Naive thymus-derived CD4-positive, alpha-beta T cell (primary cell): ENCODE measurements around the gene KBTBD6. TPM values are rescaled to one million over a fixed set of nuclear protein-coding genes. Genes with fewer than 3 reads are reported as not detected.
"Not testable (repeated sequence)": the region's sequence is repeated elsewhere in the genome, so short reads cannot be mapped to it uniquely, and the experiment has no call there.

Source experiments
- ATAC-seq: fragments of 150-1000 bp; cut with Tn5 transposase; 2 replicates; pipeline ENCODE4 v1.10.0; 2021; ENCODE audit warnings: mild to moderate bottlenecking, moderate library complexity
- CTCF ChIA-PET: fragments of 350-600 bp; sonication (Branson Sonifier 250); formaldehyde crosslinking; loops from one replicate; lab custom pipeline; 2021; ENCODE audit warnings: antibody characterized with exemption; lab: Charles Lee
- POLR2A ChIA-PET: fragments of 350-600 bp; sonication (Branson Sonifier 250); formaldehyde crosslinking; loops from one replicate; lab custom pipeline; 2021; ENCODE audit warnings: antibody characterized with exemption, inconsistent platforms; lab: Charles Lee
- DNase-seq, 9 donors: peaks; one replicate each; pipeline versions ENCODE4 v3.0.0 to v3.0.0-alpha.2; 2020 to 2022; ENCODE audit warnings: mixed read lengths in 1 of 9
- H3K27ac ChIP-seq: one replicate; pipeline ENCODE4 v1.7.0; 2013; ENCODE audit warnings: mild to moderate bottlenecking, low read depth, low read length, moderate library complexity
- H3K27me3 ChIP-seq, 2 donors: one replicate each; pipeline ENCODE4 v1.7.0; 2013; ENCODE audit warnings: low read length in 2 of 2, mild to moderate bottlenecking in 2 of 2, moderate library complexity in 2 of 2; ENCODE audit not compliant: control insufficient read depth in 2 of 2, insufficient read depth in 2 of 2
- H3K36me3 ChIP-seq, 3 experiments: 1 replicate in 2 of 3; 2 replicates in 1 of 3; pipeline ENCODE4 v1.7.0; 2013; ENCODE audit warnings: low read length in 3 of 3, mild to moderate bottlenecking in 3 of 3, moderate library complexity in 1 of 3; ENCODE audit not compliant: insufficient read depth in 3 of 3, control insufficient read depth in 2 of 3
- H3K4me1 ChIP-seq, 2 donors: one replicate each; pipeline ENCODE4 v1.7.0; 2013; ENCODE audit warnings: low read length in 2 of 2, mild to moderate bottlenecking in 2 of 2, moderate library complexity in 1 of 2; ENCODE audit not compliant: control insufficient read depth in 2 of 2, insufficient read depth in 2 of 2
- H3K4me3 ChIP-seq: 2 replicates; pipeline ENCODE4 v1.7.0; 2013; ENCODE audit warnings: mild to moderate bottlenecking, low read length
- H3K9me3 ChIP-seq, 3 experiments: 1 replicate in 2 of 3; 2 replicates in 1 of 3; pipeline ENCODE4 v1.7.0; 2013; ENCODE audit warnings: low read length in 3 of 3; ENCODE audit not compliant: control insufficient read depth in 2 of 3
- H3K27ac Mint-ChIP-seq, 9 donors: one replicate each; pipeline ENCODE4 v1.8.0; 2020 to 2022; ENCODE audit warnings: mixed read lengths in 9 of 9, mild to moderate bottlenecking in 8 of 9, moderate library complexity in 5 of 9, inconsistent platforms in 2 of 9
- H3K27me3 Mint-ChIP-seq, 5 donors: one replicate each; pipeline ENCODE4 v1.8.0; 2021 to 2022; ENCODE audit warnings: mixed read lengths in 5 of 5, mild to moderate bottlenecking in 1 of 5
- H3K36me3 Mint-ChIP-seq, 5 donors: one replicate each; pipeline ENCODE4 v1.8.0; 2020 to 2022; ENCODE audit warnings: mixed read lengths in 5 of 5, mild to moderate bottlenecking in 3 of 5, inconsistent platforms in 1 of 5
- H3K4me1 Mint-ChIP-seq, 7 donors: one replicate each; pipeline ENCODE4 v1.8.0; 2020 to 2022; ENCODE audit warnings: mixed read lengths in 7 of 7, mild to moderate bottlenecking in 3 of 7, inconsistent platforms in 1 of 7
- H3K4me3 Mint-ChIP-seq, 10 donors: one replicate each; pipeline ENCODE4 v1.8.0; 2020 to 2022; ENCODE audit warnings: mild to moderate bottlenecking in 10 of 10, mixed read lengths in 10 of 10, moderate library complexity in 6 of 10, inconsistent platforms in 2 of 10
- H3K9me3 Mint-ChIP-seq, 11 donors: one replicate each; pipeline ENCODE4 v1.8.0; 2020 to 2022; ENCODE audit warnings: mixed read lengths in 11 of 11, mild to moderate bottlenecking in 4 of 11, inconsistent platforms in 1 of 11, moderate library complexity in 1 of 11
- intact Hi-C, 2 donors: fragments of 100-400 bp; cut with micrococcal nuclease; formaldehyde crosslinking; loops; one replicate each; pipeline ENCODE4 v1.15.1; 2023
- polyA plus RNA-seq, 2 donors: library from polyadenylated mRNA; unstranded; fragments of 300-500 nt; fragmentation: Illumina TruSeq; gene quantifications; one replicate each; pipeline ENCODE4 v1.2.3, GENCODE V29; 2021
- total RNA-seq, 6 experiments: library from RNA in 5 of 6; stranded (reverse) in 5 of 6; gene quantifications; 1 replicate in 5 of 6; 2 replicates in 1 of 6; pipeline ENCODE4 v1.2.3 and lab custom pipeline; 2021 to 2026

The KBTBD6 gene
- 1 to 10 TPM; 3.9 to 9.2 (median 7.7) TPM for total RNA-seq
- 1 to 10 TPM; 3.0 to 3.2 TPM for polyA plus RNA-seq
- 13.1 reads per million, percentile 41 among the genes with 10 or more reads in this experiment for total RNA-seq (lab: John Stamatoyannopoulos, UW)

- ATAC-seq (peak; percentile 98), DNase-seq (peak; percentile 76 to 93 (median 87))
- ChIA-PET CTCF (no interaction called here), POLR2A (no interaction called here)
- H3K27me3 ChIP-seq, result no peaks in the 10 kb centered on the region
- Mint-ChIP-seq H3K27me3 (no peaks in the 10 kb centered on the region), H3K9me3 (peaks cover 0 to 3% (median 0%) of the 10 kb centered on the region in 11 donors), H3K36me3 (peaks cover 0 to 17% (median 14%) of the 10 kb centered on the region in 5 donors), H3K4me1 (peaks cover 32 to 60% (median 54%) of the 10 kb centered on the region in 7 donors), H3K4me3 (peak within 1 kb of the TSS; percentile 94 to 99 (median 98)), H3K27ac (peak within 1 kb of the TSS; percentile 91 to 97 (median 93))
- intact Hi-C loops, result loop anchor here (1.0 to 10.0 kb wide), 18 partner anchors 55 to 1140 kb away; partner anchors contain the start of genes KBTBD7 (in 2 of the 2), MRPS31 (in 2 of the 2), MTRF1 (in 2 of the 2) and NAA16 (in 2 of the 2)
- H3K4me3 ChIP-seq, result peak within 1 kb of the TSS; percentile 77
- no peaks in the 10 kb centered on the region for H3K9me3 ChIP-seq
- peak within 1 kb of the TSS; percentile 67 for H3K27ac ChIP-seq
- H3K4me1 ChIP-seq, result peaks cover 15 to 24% of the 10 kb centered on the region in 2 donors
- H3K36me3 ChIP-seq, result peaks cover 0 to 5% (median 0%) of the 10 kb centered on the region in 3 experiments
Measured at GRCh38 chr13:41132512-41133152, at the start of gene KBTBD6. Gene KBTBD6 (minus strand): TSS chr13:41132802. CDS start chr13:41132511, 291 bp downstream.

- DNase-seq, result no peak
Measured at GRCh38 chr13:41182231-41182630, 49.6 kb upstream of the KBTBD6 start.

GRCh38 chr13:41179593-41180250, 47.1 kb upstream of the KBTBD6 start:
- H3K4me1 Mint-ChIP-seq, result peaks cover 0 to 1% (median 0%) of the 10 kb centered on the region in 7 donors
- POLR2A ChIA-PET, result no interaction called here

More at GRCh38 chr13:41182231-41182630, 49.6 kb upstream of the KBTBD6 start:
- H3K27ac Mint-ChIP-seq, result no peak overlapping the region
- peaks cover 0 to 13% (median 0%) of the 10 kb centered on the region in 5 donors for H3K36me3 Mint-ChIP-seq
- ATAC-seq, result no peak
- peaks cover 0 to 1% (median 0%) of the 10 kb centered on the region in 7 donors for H3K4me1 Mint-ChIP-seq
- no peaks in the 10 kb centered on the region for H3K27me3 Mint-ChIP-seq
- Histone ChIP-seq H3K9me3 (no peaks in the 10 kb centered on the region), H3K4me3 (no peak overlapping the region), H3K27ac (no peak overlapping the region), H3K36me3 (no peaks in the 10 kb centered on the region), H3K4me1 (no peaks in the 10 kb centered on the region), H3K27me3 (no peaks in the 10 kb centered on the region)
- ChIA-PET CTCF (no interaction called here), POLR2A (no interaction called here)
- intact Hi-C loops, result no loop called here
- no peak overlapping the region for H3K4me3 Mint-ChIP-seq
- H3K9me3 Mint-ChIP-seq, result peaks cover 0 to 5% (median 0%) of the 10 kb centered on the region in 11 donors

GRCh38 chr13:41178040-41178439, 45.4 kb upstream of the KBTBD6 start:
- H3K4me3 Mint-ChIP-seq, result no peak overlapping the region
- no peak overlapping the region for H3K4me3 ChIP-seq
- H3K9me3 ChIP-seq, result peaks cover 0 to 3% (median 0%) of the 10 kb centered on the region in 3 experiments
- H3K27me3 ChIP-seq, result no peaks in the 10 kb centered on the region
- H3K36me3 Mint-ChIP-seq, result peaks cover 1 to 35% (median 10%) of the 10 kb centered on the region in 5 donors
- ChIA-PET CTCF (interaction anchor here (0.7 kb wide), 1 partner anchor 10 kb away, joined by 3 read pairs; no protein-coding TSS in a partner anchor), POLR2A (no interaction called here)
- H3K9me3 Mint-ChIP-seq, result peaks cover 4 to 29% (median 18%) of the 10 kb centered on the region in 11 donors
- no peaks in the 10 kb centered on the region for H3K27me3 Mint-ChIP-seq
- H3K4me1 Mint-ChIP-seq, result peaks cover 0 to 1% (median 0%) of the 10 kb centered on the region in 7 donors
- ATAC-seq, result peak; percentile 59
- no peak overlapping the region for H3K27ac Mint-ChIP-seq
- no peaks in the 10 kb centered on the region for H3K36me3 ChIP-seq
- no peak for DNase-seq
- intact Hi-C loops, result no loop called here
- no peak overlapping the region for H3K27ac ChIP-seq
- no peaks in the 10 kb centered on the region for H3K4me1 ChIP-seq

More at GRCh38 chr13:41179593-41180250, 47.1 kb upstream of the KBTBD6 start:
- H3K4me3 ChIP-seq, result no peak overlapping the region
- Mint-ChIP-seq H3K9me3 (peaks cover 4 to 22% (median 12%) of the 10 kb centered on the region in 11 donors), H3K36me3 (peaks cover 1 to 32% (median 10%) of the 10 kb centered on the region in 5 donors), H3K27me3 (no peaks in the 10 kb centered on the region), H3K27ac (no peak overlapping the region), H3K4me3 (no peak overlapping the region)
- intact Hi-C loops, result no loop called here
- peaks cover 0 to 2% (median 0%) of the 10 kb centered on the region in 3 experiments for H3K9me3 ChIP-seq
- no peaks in the 10 kb centered on the region for H3K36me3 ChIP-seq
- no peak for ATAC-seq
- CTCF ChIA-PET, result no interaction called here
- no peak for DNase-seq
- H3K27me3 ChIP-seq, result no peaks in the 10 kb centered on the region
- H3K4me1 ChIP-seq, result no peaks in the 10 kb centered on the region
- H3K27ac ChIP-seq, result no peak overlapping the region

GRCh38 chr13:41177616-41178015, 45.0 kb upstream of the KBTBD6 start:
- peaks cover 4 to 29% (median 20%) of the 10 kb centered on the region in 11 donors for H3K9me3 Mint-ChIP-seq
- no peak overlapping the region for H3K4me3 ChIP-seq
- ChIA-PET CTCF (no interaction called here), POLR2A (no interaction called here)
- no peak overlapping the region for H3K27ac Mint-ChIP-seq
- no peaks in the 10 kb centered on the region for H3K27me3 Mint-ChIP-seq
- H3K4me1 ChIP-seq, result no peaks in the 10 kb centered on the region
- DNase-seq, result no peak
- ATAC-seq, result peak; percentile 37
- no peak overlapping the region for H3K27ac ChIP-seq
- intact Hi-C loops, result no loop called here
- no peaks in the 10 kb centered on the region for H3K36me3 ChIP-seq
- peaks cover 0 to 3% (median 0%) of the 10 kb centered on the region in 3 experiments for H3K9me3 ChIP-seq
- H3K36me3 Mint-ChIP-seq, result peaks cover 1 to 39% (median 14%) of the 10 kb centered on the region in 5 donors
- no peaks in the 10 kb centered on the region for H3K27me3 ChIP-seq
- no peak overlapping the region for H3K4me3 Mint-ChIP-seq
- H3K4me1 Mint-ChIP-seq, result peaks cover 0 to 4% (median 0%) of the 10 kb centered on the region in 7 donors

- ATAC-seq, H3K4me1 Mint-ChIP-seq, H3K4me3 ChIP-seq, H3K4me1 ChIP-seq, DNase-seq, H3K27ac ChIP-seq, POLR2A ChIA-PET, H3K4me3 Mint-ChIP-seq, H3K36me3 ChIP-seq, H3K27me3 Mint-ChIP-seq, H3K27me3 ChIP-seq, intact Hi-C loops, H3K9me3 ChIP-seq, CTCF ChIA-PET: not testable (repeated sequence)
- H3K36me3 Mint-ChIP-seq, result peaks cover 1 to 47% (median 15%) of the 10 kb centered on the region in 5 donors
- peak overlapping the region in 1 of 9 donors; percentile 65 for H3K27ac Mint-ChIP-seq
- peaks cover 4 to 29% (median 20%) of the 10 kb centered on the region in 11 donors for H3K9me3 Mint-ChIP-seq
Measured at GRCh38 chr13:41175576-41175975, 43.0 kb upstream of the KBTBD6 start.
